ENCODE measurements around the gene HGD.
A peak's percentile ranks its signal among the peaks of the same experiment; 100 is the strongest.

The HGD gene

GRCh38 chr3:120682095-120682681 lies at the start of gene HGD:
Gene HGD, minus strand, starts transcription at chr3:120682239. Its CDS starts 128 bp downstream, at chr3:120682111.
- DNase-seq (ENCODE audit: low read depth in 2 of 2) = no peak

GRCh38 chr3:120730576-120731542 lies 48.8 kb upstream of the HGD start:
- DNase-seq (ENCODE audit: low read depth in 2 of 2) = no peak

DNA sequence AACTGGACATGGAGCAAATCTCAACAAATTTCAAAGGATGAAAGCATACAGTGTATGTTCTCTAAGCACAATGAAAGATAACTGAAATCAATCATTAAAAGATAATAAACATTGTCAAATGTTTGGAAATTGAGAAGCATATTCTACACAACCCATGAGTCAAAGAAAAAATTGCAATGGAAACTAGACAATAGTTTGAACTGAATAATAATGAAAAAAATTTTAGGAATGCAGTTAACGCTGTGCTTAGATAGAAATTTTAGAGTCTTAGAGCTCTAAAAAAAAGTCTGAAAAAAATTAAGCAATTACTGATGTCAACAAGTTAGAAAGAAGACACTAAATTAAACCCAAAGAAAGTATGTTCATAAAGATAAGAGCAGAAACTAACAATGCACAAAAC lies 44.8 kb upstream of the HGD start:
- no peak for DNase-seq (ENCODE audit: low read depth in 2 of 2)

- peak; percentile 17 to 25 for DNase-seq (ENCODE audit: low read depth in 2 of 2)
Measured at GRCh38 chr3:120719167-120719834, 37.3 kb upstream of the HGD start.

DNA sequence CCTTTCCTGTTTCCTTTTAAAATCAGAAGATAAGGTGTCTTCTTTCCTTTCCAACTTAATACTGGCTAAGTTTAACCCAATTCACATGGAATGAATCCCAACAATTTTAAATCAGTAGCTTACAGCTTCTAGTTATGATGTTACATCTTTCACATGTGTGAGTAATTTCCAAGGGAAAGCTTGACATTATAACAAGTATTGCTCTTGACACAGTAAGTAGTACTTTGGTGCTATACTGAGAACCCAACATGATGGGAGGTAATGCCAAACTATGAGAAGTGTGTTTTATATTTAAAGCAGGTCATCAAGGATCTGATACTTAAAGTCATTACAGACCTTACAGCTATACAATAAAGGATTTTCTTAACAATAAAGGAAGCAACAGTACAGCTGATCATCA lies 31.2 kb upstream of the HGD start:
- DNase-seq (ENCODE audit: low read depth in 2 of 2) = no peak

- DNase-seq (ENCODE audit: low read depth in 2 of 2) = no peak
Measured at GRCh38 chr3:120710369-120710768, 28.3 kb upstream of the HGD start.

DNA sequence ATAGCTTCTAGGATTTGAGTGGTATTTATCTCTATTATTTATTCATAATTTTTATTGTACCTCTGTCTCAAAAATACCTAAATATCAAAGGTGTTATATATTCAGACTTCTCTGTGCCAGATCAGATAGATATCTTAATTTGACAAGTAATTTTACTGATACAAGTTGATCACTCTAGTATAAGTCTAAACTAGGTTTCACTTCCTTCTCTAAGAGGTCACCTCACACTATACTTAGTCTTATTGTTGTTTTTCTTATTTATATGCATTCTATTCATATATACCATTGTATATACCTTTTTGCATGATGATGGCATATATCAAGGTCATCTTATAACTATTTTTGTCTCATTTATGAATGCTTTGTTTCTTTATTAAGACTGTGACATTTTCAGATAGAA lies 26.4 kb upstream of the HGD start:
- DNase-seq (ENCODE audit: low read depth in 2 of 2) = no peak

- no peak for DNase-seq (ENCODE audit: low read depth in 2 of 2)
Measured at GRCh38 chr3:120706950-120707349, 24.9 kb upstream of the HGD start.

DNA sequence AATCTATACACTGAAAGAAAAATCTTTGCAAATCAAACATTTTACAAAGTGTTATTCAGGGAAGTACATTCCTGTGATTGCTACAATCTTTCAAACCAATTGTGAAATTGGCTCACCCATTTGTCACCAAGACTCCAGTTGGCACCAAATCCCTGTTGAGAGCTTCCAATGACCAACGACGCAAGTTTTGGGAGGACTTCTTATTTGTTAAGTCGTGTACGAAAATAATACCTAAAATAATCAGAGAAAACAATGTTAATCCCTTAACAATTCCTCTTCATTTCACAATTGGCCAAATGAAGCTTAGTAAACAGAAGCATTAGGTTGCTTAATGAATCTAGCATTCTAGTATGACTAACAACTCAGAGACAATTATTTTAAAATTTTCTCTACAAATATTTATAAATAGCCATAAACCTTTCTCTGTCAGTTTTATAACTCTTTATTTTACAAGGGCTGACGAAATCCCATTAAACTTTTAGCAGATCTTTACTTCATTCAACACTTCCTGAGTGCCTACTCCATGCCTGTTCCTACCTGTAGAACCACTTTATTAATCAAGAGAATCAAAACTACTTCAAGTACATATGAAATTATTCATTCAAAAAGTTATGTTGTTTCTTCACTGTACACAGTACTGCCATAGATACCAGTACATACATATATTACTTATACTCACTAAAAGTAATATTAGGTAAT lies 24.0 kb upstream of the HGD start:
- no peak for DNase-seq (ENCODE audit: low read depth in 2 of 2)

- no peak for DNase-seq (ENCODE audit: low read depth in 2 of 2)
Measured at GRCh38 chr3:120699333-120699732, 17.3 kb upstream of the HGD start.

- DNase-seq (ENCODE audit: low read depth in 2 of 2) = no peak
Measured at GRCh38 chr3:120693439-120694171, 11.6 kb upstream of the HGD start.

DNA sequence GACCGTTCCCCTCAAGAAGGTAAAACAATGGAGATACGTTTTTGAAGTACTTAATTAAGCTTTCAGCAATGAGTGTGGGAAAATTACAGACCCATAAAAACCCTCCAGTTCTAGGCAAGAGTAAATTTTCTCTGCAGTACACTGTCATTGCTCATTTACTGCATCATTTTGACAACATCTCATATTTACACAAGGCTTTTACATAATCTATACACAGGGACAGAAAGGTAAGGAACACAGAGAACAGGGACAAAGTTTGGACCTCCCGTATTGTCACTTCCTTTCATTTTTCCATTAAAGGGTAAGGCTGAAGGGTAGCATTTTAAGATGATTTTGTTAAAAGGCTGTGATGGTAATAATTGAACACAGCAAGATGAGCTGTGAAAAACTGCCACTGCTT lies 7.4 kb upstream of the HGD start:
- DNase-seq (ENCODE audit: low read depth in 2 of 2) = no peak

DNA sequence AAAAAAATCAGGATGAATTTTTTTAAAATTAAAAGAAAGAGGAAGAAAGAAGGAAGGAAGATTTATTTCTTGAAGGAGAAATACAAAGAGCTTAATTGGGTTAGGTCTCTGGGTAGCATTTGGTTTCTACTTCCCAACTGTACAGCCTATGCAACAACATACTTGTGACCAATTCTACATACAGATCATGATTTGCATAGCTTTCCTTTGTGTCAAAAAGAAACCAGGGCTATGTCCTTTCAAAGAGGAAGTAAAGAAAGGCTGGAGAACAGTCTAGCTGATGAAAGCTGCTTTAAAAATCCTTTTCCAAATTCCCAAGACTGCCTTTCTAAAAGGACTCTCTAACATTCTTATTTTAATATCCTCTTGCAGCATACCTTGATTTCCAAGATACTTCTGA lies 6.1 kb upstream of the HGD start:
- no peak for DNase-seq (ENCODE audit: low read depth in 2 of 2)

DNA sequence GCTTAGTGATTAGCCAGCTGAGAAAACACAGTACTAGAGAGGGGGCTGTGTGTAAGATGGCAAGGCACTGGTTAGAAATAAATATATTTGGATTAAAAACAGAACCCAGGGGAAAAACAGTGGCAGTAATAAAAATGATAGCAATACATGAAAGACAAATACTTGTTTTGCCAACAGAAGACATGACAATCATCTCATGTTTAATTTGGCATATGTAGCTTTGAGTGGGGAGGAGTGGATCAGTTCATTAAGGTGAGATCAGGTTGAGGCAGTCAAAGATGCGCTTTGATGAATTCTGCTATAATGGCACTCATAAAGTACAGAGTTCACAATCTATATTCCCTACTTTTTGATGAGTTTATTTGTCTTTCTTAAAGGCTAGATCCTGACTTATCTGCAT lies 3.4 kb upstream of the HGD start:
- DNase-seq (ENCODE audit: low read depth in 2 of 2) = no peak

GRCh38 chr3:120684896-120685295 lies 2.9 kb upstream of the HGD start:
- DNase-seq (ENCODE audit: low read depth in 2 of 2) = no peak

DNA sequence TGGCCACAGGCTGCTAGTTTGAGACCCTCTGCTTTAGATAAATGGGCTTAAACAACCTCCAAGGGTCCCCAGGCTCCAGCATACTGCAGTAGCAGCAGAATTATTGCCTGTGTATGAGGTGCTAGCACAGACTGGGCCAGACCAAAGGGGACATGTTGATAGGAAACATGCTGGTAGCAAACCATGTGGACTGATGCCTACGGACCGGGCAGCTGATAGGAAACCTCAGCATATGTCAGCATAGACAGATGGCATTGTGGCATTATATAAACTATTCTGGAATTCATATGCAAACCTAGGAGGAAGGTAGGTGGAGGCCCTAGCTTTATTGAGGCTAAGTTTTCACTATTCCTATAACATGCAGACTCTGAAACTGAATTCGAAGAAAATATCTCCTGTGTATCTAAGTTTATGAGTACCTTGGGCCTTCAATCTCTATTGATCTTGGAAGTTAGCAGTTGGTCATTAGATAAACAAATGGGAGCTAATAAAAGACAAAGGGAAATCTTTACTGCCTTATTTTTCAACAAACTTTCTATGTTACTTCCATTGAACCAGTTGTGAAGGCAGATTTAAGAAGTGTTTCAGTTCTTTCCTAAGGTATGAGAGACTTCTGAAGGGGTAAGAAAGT lies 1.7 kb upstream of the HGD start:
- no peak for DNase-seq (ENCODE audit: low read depth in 2 of 2)

GRCh38 chr3:120683213-120683612 lies 1.2 kb upstream of the HGD start:
- no peak for DNase-seq (ENCODE audit: low read depth in 2 of 2)

DNA sequence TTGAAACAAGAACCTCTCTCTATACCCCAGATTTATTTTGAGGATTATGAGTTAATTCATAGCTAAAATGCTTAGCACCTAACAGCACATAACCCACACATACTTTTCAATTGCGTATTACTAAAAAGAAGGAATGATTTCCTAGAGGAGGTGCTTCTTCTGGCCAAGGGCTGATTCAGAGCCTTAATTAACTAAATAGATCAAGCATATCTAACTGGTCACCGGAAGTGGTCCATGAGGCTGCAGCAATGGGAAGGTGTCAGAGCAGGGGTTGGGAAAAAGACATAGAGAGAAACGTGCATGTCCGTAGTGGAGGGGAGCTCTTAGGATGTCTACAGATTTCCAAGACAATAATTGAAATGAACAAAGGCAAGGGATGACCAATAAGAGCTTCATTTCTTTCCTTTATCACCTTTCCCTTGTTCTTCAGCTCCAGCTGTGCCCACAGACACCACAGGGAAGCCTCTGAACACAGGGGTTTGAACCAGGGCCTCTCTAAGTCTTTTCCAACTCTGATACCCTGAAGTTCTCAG lies 467 bp downstream of the HGD start:
- no peak for DNase-seq (ENCODE audit: low read depth in 2 of 2)

DNA sequence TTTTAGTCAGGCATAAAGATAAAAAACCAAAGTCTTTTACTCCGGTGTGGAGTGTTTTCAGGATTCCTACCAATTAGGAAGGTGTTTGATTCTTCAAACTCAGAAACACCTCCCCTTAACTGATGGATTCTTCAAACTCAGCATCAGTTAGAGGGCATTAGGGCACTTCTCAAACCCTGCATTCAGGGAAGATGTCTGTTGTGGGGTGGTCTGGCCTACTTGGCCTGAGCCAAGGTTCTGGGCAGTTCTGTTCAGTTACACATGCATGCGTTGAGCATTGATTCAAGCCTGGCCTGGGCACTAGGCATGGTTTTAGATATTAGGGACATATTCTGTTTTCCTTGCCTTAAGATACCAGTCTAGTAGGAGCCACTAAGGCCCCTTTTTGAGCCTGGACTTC lies 1.0 kb downstream of the HGD start:
- no peak for DNase-seq (ENCODE audit: low read depth in 2 of 2)

DNA sequence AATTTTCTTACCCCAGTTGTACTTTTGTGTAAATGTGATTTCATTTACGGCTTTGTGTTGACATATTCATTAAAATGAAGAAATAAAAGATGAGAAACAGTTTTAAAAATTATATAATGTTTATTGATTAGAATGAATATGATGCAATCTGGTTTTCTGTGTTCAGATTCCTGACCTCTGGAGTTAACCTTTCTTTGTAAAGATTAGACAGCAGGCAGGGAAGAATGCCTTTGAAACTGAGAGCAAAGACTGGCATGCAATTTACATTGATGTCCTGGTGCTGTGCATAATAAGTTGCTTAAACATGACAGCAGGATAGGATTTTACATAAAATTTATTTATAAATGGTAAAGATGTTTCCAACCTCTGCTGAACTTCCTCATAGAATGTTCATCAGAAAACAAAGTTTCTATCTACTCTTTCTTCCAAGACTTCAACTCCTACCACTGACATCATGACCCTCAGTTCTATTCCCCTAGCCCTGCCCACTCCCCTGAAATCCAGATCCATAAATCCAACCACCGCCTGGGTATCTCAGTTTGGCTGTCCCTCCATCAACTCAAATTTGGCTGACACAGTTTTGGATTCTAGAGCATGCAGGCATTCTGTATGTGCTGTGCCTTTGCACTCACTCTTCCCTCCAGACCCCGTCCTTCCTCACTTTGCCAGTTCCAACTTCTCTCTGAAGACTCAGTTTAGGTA lies 1.7 kb downstream of the HGD start:
- DNase-seq (ENCODE audit: low read depth in 2 of 2) = no peak
